ENCODE results near the gene GP1BB. TPM values are rescaled to one million over a fixed set of nuclear protein-coding genes. Genes with fewer than 3 reads are reported as not detected.

GP1BB gene
- total and polyA plus RNA-seq, 2 of the 4 experiments (the other 2 are of a cell fraction), result 0.18 to 1.5 TPM

DNA sequence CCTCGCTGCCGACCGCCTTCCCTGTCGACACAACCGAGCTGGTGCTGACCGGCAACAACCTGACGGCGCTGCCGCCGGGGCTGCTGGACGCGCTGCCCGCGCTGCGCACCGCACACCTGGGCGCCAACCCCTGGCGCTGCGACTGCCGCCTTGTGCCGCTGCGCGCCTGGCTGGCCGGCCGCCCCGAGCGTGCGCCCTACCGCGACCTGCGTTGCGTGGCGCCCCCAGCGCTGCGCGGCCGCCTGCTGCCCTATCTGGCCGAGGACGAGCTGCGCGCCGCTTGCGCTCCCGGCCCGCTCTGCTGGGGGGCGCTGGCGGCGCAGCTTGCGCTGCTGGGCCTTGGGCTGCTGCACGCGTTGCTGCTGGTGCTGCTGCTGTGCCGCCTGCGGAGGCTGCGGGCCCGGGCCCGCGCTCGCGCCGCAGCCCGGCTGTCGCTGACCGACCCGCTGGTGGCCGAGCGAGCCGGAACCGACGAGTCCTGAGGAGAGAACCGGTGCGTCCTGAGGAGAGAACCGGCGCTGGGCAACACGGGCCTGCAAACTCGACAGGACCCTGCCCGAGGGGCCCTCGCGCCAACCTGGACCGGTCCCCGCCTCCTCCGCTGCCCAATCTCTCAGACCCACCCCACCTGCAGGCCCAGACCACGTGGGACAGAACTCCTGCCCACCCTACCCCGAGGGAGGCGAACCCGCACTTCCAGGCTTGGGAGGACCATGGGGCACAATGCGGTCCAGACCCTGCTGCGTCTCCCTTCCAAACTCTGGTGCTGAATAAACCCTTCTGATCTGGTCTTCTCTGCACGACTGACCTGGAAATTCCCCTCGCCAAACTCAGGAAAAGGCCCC lies 866 bp downstream of the GP1BB start:
- no TSS peak for BruUV-seq (replicated peaks)
- peak; percentile 18 for DNase-seq
- no peak overlapping the region for H3K4me2 ChIP-seq (ENCODE audit: low read depth, low read length)
- H3K14ac ChIP-seq (replicated peaks; ENCODE audit: low read depth, low read length), result no peak overlapping the region
- H3K18ac ChIP-seq (ENCODE audit: low read depth, low read length), result no peak overlapping the region
- H3K36me3 ChIP-seq (ENCODE audit: control insufficient read depth, insufficient read depth, low read length), result peaks cover 16% of the 10 kb centered on the region
- H4K20me1 ChIP-seq (ENCODE audit: insufficient read depth, low read length), result peaks cover 6% of the 10 kb centered on the region; the same call in 1 of the 2 replicates
- no peaks in the 10 kb centered on the region; the same call in 1 of the 2 replicates for H3K4me1 ChIP-seq (ENCODE audit: control insufficient read depth, insufficient read depth, low read length)
- 28% methylated on average over 60 of the region's 89 CpGs; no CpG with 5 or more reads in 1 of the 2 experiments for WGBS, 2 experiments (ENCODE audit: extremely low coverage in 2 of 2, insufficient read length in 1 of 2)
- dilution Hi-C loops (cut with HindIII; ENCODE audit: low sequenced_read_pairs, unreplicated experiment) (no loop called here), in situ Hi-C loops (cut with MboI; ENCODE audit: low sequenced_read_pairs) (no loop called here), intact Hi-C loops (cut with micrococcal nuclease) (no loop called here)
- H3K4me3 ChIP-seq (ENCODE audit: insufficient read depth, low read depth, low read length), result no peak overlapping the region
- TF ChIP-seq CTCF (conservative IDR thresholded peaks at IDR 0.05; ENCODE audit: low read depth, low read length) (peak; percentile 26; the same call in 1 of the 2 replicates), MAFK (IDR thresholded peaks at IDR 0.05; ENCODE audit: low read depth, low read length) (no peak)
- H2AK9ac ChIP-seq (replicated peaks; ENCODE audit: low read depth, low read length, poor library complexity), result no peak overlapping the region
- ChIA-PET POLR2A (ENCODE audit: unreplicated experiment) (no interaction called here), CTCF (no interaction called here)
- no peak overlapping the region for H3K4ac ChIP-seq (ENCODE audit: low read depth, low read length)
- peak overlapping the region; percentile 67 for H2AFZ ChIP-seq (replicated peaks; ENCODE audit: low read length, poor library complexity)
- no peak overlapping the region for H2AK5ac ChIP-seq (ENCODE audit: low read depth, low read length)
- H3K9me3 ChIP-seq (ENCODE audit: control insufficient read depth, insufficient read depth, low read length), result no peaks in the 10 kb centered on the region
- no peak overlapping the region for H2BK20ac ChIP-seq (ENCODE audit: low read depth, low read length)
- no peak overlapping the region for H3K56ac ChIP-seq (ENCODE audit: extremely low read depth, insufficient read depth, low read length)
- no peak overlapping the region for H3K9ac ChIP-seq (ENCODE audit: low read depth, low read length)
- H3K79me1 ChIP-seq (ENCODE audit: low read depth in 1 of 2, low read length in 2 of 2), result peaks cover 0 to 3% of the 10 kb centered on the region in 2 experiments; a peak in 1 of 4 replicates
- H3K23ac ChIP-seq (ENCODE audit: low read depth, low read length), result no peak overlapping the region
- no peak overlapping the region for H3K27ac ChIP-seq (ENCODE audit: insufficient read depth, low read length)
- H3K27me3 ChIP-seq (ENCODE audit: control insufficient read depth, insufficient read depth, low read length), result peaks cover 22% of the 10 kb centered on the region; the same call in 1 of the 2 replicates
- H4K91ac ChIP-seq (ENCODE audit: insufficient read depth, low read depth, low read length), result no peak overlapping the region
- H2BK5ac ChIP-seq (ENCODE audit: low read depth, low read length, poor library complexity, severe bottlenecking), result no peak overlapping the region
- no peak overlapping the region for H2BK15ac ChIP-seq (ENCODE audit: low read depth, low read length)
- H3K9me1 ChIP-seq (ENCODE audit: insufficient read depth, low read length), result 0 out of 2 replicates have a peak, but pooled peaks cover 3% of the 10 kb centered on the region
- ATAC-seq (ENCODE audit: low read depth), result peak; percentile 69
- no peak overlapping the region for H2BK120ac ChIP-seq (ENCODE audit: low read depth, low read length)
- H4K5ac ChIP-seq (ENCODE audit: low read depth, low read length), result no peak overlapping the region
- H4K8ac ChIP-seq (ENCODE audit: low read depth in 2 of 2, low read length in 2 of 2), result no peak overlapping the region

Measured in IMR-90 (cell line).